Measurements from ENCODE around the gene ERGIC3. TPM values are rescaled to one million over a fixed set of nuclear protein-coding genes. Genes with fewer than 3 reads are reported as not detected.

The ERGIC3 gene
- total and polyA plus RNA-seq, 10 of the 15 experiments (the other 5 are each of a cell fraction or from before 2014, with no cell fraction given), result 90.4 to 210 (median 139) TPM

DNA sequence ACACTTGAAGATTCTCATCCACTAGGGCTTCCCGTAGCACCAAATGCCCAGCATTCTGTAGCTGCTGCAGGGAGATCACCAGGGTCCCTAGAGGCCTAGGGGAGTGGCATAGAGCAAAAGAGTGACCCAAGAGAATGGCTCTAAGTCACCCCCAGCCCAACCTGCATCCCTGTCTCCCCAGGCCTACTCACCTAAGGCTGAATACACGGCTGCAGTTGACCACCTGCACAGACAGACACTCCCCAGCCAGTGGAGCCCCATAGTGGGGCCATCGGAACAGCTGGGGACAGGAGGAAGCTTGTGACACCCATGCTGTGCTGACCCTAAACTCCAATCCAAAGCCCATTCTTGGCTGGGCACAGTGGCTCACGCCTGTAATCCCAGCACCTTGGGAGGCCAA is 64.2 kb downstream of the ERGIC3 start (continued):
- TF ChIP-seq ZNF24 (IDR thresholded peaks at IDR 0.05) (no peak), CBFB (IDR thresholded peaks at IDR 0.05; ENCODE audit: low read depth) (no peak), PAX5 (IDR thresholded peaks at IDR 0.05; ENCODE audit: borderline replicate concordance, low read depth, low read length) (no peak), HDGF (IDR thresholded peaks at IDR 0.05) (no peak), TARDBP (IDR thresholded peaks at IDR 0.05; ENCODE audit: borderline replicate concordance) (no peak)
- TF ChIP-seq, protein P1, sequence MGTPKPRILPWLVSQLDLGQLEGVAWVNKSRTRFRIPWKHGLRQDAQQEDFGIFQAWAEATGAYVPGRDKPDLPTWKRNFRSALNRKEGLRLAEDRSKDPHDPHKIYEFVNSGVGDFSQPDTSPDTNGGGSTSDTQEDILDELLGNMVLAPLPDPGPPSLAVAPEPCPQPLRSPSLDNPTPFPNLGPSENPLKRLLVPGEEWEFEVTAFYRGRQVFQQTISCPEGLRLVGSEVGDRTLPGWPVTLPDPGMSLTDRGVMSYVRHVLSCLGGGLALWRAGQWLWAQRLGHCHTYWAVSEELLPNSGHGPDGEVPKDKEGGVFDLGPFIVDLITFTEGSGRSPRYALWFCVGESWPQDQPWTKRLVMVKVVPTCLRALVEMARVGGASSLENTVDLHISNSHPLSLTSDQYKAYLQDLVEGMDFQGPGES (IDR thresholded peaks at IDR 0.05), result no peak

Small RNA genes lying within 50 kb of the gene (small RNA-seq; reads per million reads assigned to genes)
- gene RPL37P1, result not detected

Other genes starting within 250 kb of the ERGIC3 start
Only the 7 nearest of the 12 such genes appear.
- gene UQCC1, start 130.1 kb upstream of the ERGIC3 start, total RNA-seq (2014; rRNA removed), result 51.1 and 55.4 TPM in 2 replicates
- 37.0 and 38.3 TPM in 2 replicates for gene UQCC1, start 130.1 kb upstream of the ERGIC3 start, total RNA-seq (2014; rRNA removed; fragmentation: Illumina TruSeq; extraction: Trizol)
- gene UQCC1, start 130.1 kb upstream of the ERGIC3 start, total RNA-seq (2021), result 58.3 and 63.1 TPM in 2 replicates
- gene UQCC1, start 130.1 kb upstream of the ERGIC3 start, polyA plus RNA-seq (2011; rRNA removed), result 72.9 and 76.4 TPM in 2 replicates
- 57.8 and 70.4 TPM in 2 replicates for gene UQCC1, start 130.1 kb upstream of the ERGIC3 start, polyA plus RNA-seq (2014; fragmentation: Illumina TruSeq; extraction: Trizol)
- gene UQCC1, start 130.1 kb upstream of the ERGIC3 start, polyA plus RNA-seq (2014; fragmentation: Nextera tagmentation; extraction: Ambion mirVana), result 10 to 100 TPM; 30.7 to 38.6 TPM
- gene UQCC1, start 130.1 kb upstream of the ERGIC3 start, polyA plus RNA-seq (2014; rRNA removed), result 54.2 and 62.2 TPM in 2 replicates
- 10 to 100 TPM; 54.8 to 62.4 TPM for gene UQCC1, start 130.1 kb upstream of the ERGIC3 start, polyA plus RNA-seq (2016; fragmentation: Nextera tagmentation; extraction: Ambion mirVana)
- gene GDF5, start 103.8 kb upstream of the ERGIC3 start, total RNA-seq (2014; rRNA removed), result 0.06 TPM in 1 of 2 replicates, not detected in the other
- gene GDF5, start 103.8 kb upstream of the ERGIC3 start, total RNA-seq (2014; rRNA removed; fragmentation: Illumina TruSeq; extraction: Trizol), result not detected in 2 replicates
- 0.10 TPM in 1 of 2 replicates, not detected in the other for gene GDF5, start 103.8 kb upstream of the ERGIC3 start, total RNA-seq (2021)
- gene GDF5, start 103.8 kb upstream of the ERGIC3 start, polyA plus RNA-seq (2011; rRNA removed), result not detected in 2 replicates
- not detected in 2 replicates for gene GDF5, start 103.8 kb upstream of the ERGIC3 start, polyA plus RNA-seq (2014; fragmentation: Illumina TruSeq; extraction: Trizol)
- not detected for gene GDF5, start 103.8 kb upstream of the ERGIC3 start, polyA plus RNA-seq (2014; fragmentation: Nextera tagmentation; extraction: Ambion mirVana)
- 0.04 TPM in 1 of 2 replicates, not detected in the other for gene GDF5, start 103.8 kb upstream of the ERGIC3 start, polyA plus RNA-seq (2014; rRNA removed)
- not detected for gene GDF5, start 103.8 kb upstream of the ERGIC3 start, polyA plus RNA-seq (2016; fragmentation: Nextera tagmentation; extraction: Ambion mirVana)
- 26.1 and 27.4 TPM in 2 replicates for gene CEP250, start 86.5 kb upstream of the ERGIC3 start, total RNA-seq (2014; rRNA removed)
- gene CEP250, start 86.5 kb upstream of the ERGIC3 start, total RNA-seq (2014; rRNA removed; fragmentation: Illumina TruSeq; extraction: Trizol), result 25.2 and 27.4 TPM in 2 replicates
- 36.9 and 41.6 TPM in 2 replicates for gene CEP250, start 86.5 kb upstream of the ERGIC3 start, total RNA-seq (2021)
- 11.5 TPM in 2 replicates for gene CEP250, start 86.5 kb upstream of the ERGIC3 start, polyA plus RNA-seq (2011; rRNA removed)
- 9.6 and 23.9 TPM in 2 replicates for gene CEP250, start 86.5 kb upstream of the ERGIC3 start, polyA plus RNA-seq (2014; fragmentation: Illumina TruSeq; extraction: Trizol)
- 1 to 10 TPM; 2.4 to 3.2 TPM for gene CEP250, start 86.5 kb upstream of the ERGIC3 start, polyA plus RNA-seq (2014; fragmentation: Nextera tagmentation; extraction: Ambion mirVana)
- gene CEP250, start 86.5 kb upstream of the ERGIC3 start, polyA plus RNA-seq (2014; rRNA removed), result 23.5 and 30.3 TPM in 2 replicates
- 10 to 100 TPM; 30.1 to 33.4 TPM for gene CEP250, start 86.5 kb upstream of the ERGIC3 start, polyA plus RNA-seq (2016; fragmentation: Nextera tagmentation; extraction: Ambion mirVana)
- gene C20orf173, start 12.4 kb upstream of the ERGIC3 start, total RNA-seq (2014; rRNA removed), result not detected in 2 replicates
- gene C20orf173, start 12.4 kb upstream of the ERGIC3 start, total RNA-seq (2014; rRNA removed; fragmentation: Illumina TruSeq; extraction: Trizol), result not detected in 2 replicates
- not detected in 2 replicates for gene C20orf173, start 12.4 kb upstream of the ERGIC3 start, total RNA-seq (2021)
- gene C20orf173, start 12.4 kb upstream of the ERGIC3 start, polyA plus RNA-seq (2011; rRNA removed), result not detected in 2 replicates
- gene C20orf173, start 12.4 kb upstream of the ERGIC3 start, polyA plus RNA-seq (2014; fragmentation: Illumina TruSeq; extraction: Trizol), result not detected in 2 replicates
- gene C20orf173, start 12.4 kb upstream of the ERGIC3 start, polyA plus RNA-seq (2014; fragmentation: Nextera tagmentation; extraction: Ambion mirVana), result not detected
- gene C20orf173, start 12.4 kb upstream of the ERGIC3 start, polyA plus RNA-seq (2014; rRNA removed), result not detected in 2 replicates
- gene C20orf173, start 12.4 kb upstream of the ERGIC3 start, polyA plus RNA-seq (2016; fragmentation: Nextera tagmentation; extraction: Ambion mirVana), result not detected
- 3.1 and 3.5 TPM in 2 replicates for gene SPAG4, start 73.8 kb downstream of the ERGIC3 start, total RNA-seq (2014; rRNA removed)
- gene SPAG4, start 73.8 kb downstream of the ERGIC3 start, total RNA-seq (2014; rRNA removed; fragmentation: Illumina TruSeq; extraction: Trizol), result 2.0 and 2.1 TPM in 2 replicates
- 4.1 and 5.5 TPM in 2 replicates for gene SPAG4, start 73.8 kb downstream of the ERGIC3 start, total RNA-seq (2021)
- 7.4 and 12.5 TPM in 2 replicates for gene SPAG4, start 73.8 kb downstream of the ERGIC3 start, polyA plus RNA-seq (2011; rRNA removed)
- gene SPAG4, start 73.8 kb downstream of the ERGIC3 start, polyA plus RNA-seq (2014; fragmentation: Illumina TruSeq; extraction: Trizol), result 0.27 and 0.90 TPM in 2 replicates
- gene SPAG4, start 73.8 kb downstream of the ERGIC3 start, polyA plus RNA-seq (2014; fragmentation: Nextera tagmentation; extraction: Ambion mirVana), result 1 to 10 TPM; 1.6 to 2.4 TPM
- gene SPAG4, start 73.8 kb downstream of the ERGIC3 start, polyA plus RNA-seq (2014; rRNA removed), result 2.4 and 3.7 TPM in 2 replicates
- 1 to 10 TPM; 1.6 to 3.5 TPM for gene SPAG4, start 73.8 kb downstream of the ERGIC3 start, polyA plus RNA-seq (2016; fragmentation: Nextera tagmentation; extraction: Ambion mirVana)
- gene CPNE1, start 122.8 kb downstream of the ERGIC3 start, total RNA-seq (2014; rRNA removed), result 185 and 191 TPM in 2 replicates
- 75.7 and 84.9 TPM in 2 replicates for gene CPNE1, start 122.8 kb downstream of the ERGIC3 start, total RNA-seq (2014; rRNA removed; fragmentation: Illumina TruSeq; extraction: Trizol)
- 209 and 214 TPM in 2 replicates for gene CPNE1, start 122.8 kb downstream of the ERGIC3 start, total RNA-seq (2021)
- 90.0 and 125 TPM in 2 replicates for gene CPNE1, start 122.8 kb downstream of the ERGIC3 start, polyA plus RNA-seq (2011; rRNA removed)
- gene CPNE1, start 122.8 kb downstream of the ERGIC3 start, polyA plus RNA-seq (2014; fragmentation: Illumina TruSeq; extraction: Trizol), result 96.9 and 136 TPM in 2 replicates
- 100 to 1,000 TPM in 1 of 2 experiments, 10 to 100 TPM in 1; 85.7 to 127 TPM for gene CPNE1, start 122.8 kb downstream of the ERGIC3 start, polyA plus RNA-seq (2014; fragmentation: Nextera tagmentation; extraction: Ambion mirVana)
- gene CPNE1, start 122.8 kb downstream of the ERGIC3 start, polyA plus RNA-seq (2014; rRNA removed), result 155 and 157 TPM in 2 replicates
- gene CPNE1, start 122.8 kb downstream of the ERGIC3 start, polyA plus RNA-seq (2016; fragmentation: Nextera tagmentation; extraction: Ambion mirVana), result 100 to 1,000 TPM; 165 to 184 TPM
- 42.4 and 51.4 TPM in 2 replicates for gene RBM12, start 122.8 kb downstream of the ERGIC3 start, total RNA-seq (2014; rRNA removed)
- 61.5 and 68.4 TPM in 2 replicates for gene RBM12, start 122.8 kb downstream of the ERGIC3 start, total RNA-seq (2014; rRNA removed; fragmentation: Illumina TruSeq; extraction: Trizol)
- 119 and 126 TPM in 2 replicates for gene RBM12, start 122.8 kb downstream of the ERGIC3 start, total RNA-seq (2021)
- gene RBM12, start 122.8 kb downstream of the ERGIC3 start, polyA plus RNA-seq (2011; rRNA removed), result 142 and 153 TPM in 2 replicates
- gene RBM12, start 122.8 kb downstream of the ERGIC3 start, polyA plus RNA-seq (2014; fragmentation: Illumina TruSeq; extraction: Trizol), result 136 and 144 TPM in 2 replicates
- gene RBM12, start 122.8 kb downstream of the ERGIC3 start, polyA plus RNA-seq (2014; fragmentation: Nextera tagmentation; extraction: Ambion mirVana), result 10 to 100 TPM in 1 of 2 experiments, 1 to 10 TPM in 1; 4.7 to 11.4 TPM
- gene RBM12, start 122.8 kb downstream of the ERGIC3 start, polyA plus RNA-seq (2014; rRNA removed), result 61.5 and 70.9 TPM in 2 replicates
- gene RBM12, start 122.8 kb downstream of the ERGIC3 start, polyA plus RNA-seq (2016; fragmentation: Nextera tagmentation; extraction: Ambion mirVana), result 10 to 100 TPM; 46.6 to 48.6 TPM

Measured in GM12878 (cell line).